Peyer's patch (tissue), 4 donors: ENCODE measurements around the gene OPCML. TPM values are rescaled to one million over a fixed set of nuclear protein-coding genes. Genes with fewer than 3 reads are reported as not detected.

Experiments used
- DNase-seq, 3 donors: peaks; one replicate each; pipeline ENCODE4 v3.0.0-alpha.2; 2017 to 2019
- H3K27ac ChIP-seq, 4 donors: fragments of 200-600 bp; sonication (generic); one replicate each; pipeline ENCODE4 v1.5.1; 2016 to 2019
- H3K27me3 ChIP-seq, 2 donors: fragments of 200-600 bp; sonication (generic); one replicate each; pipeline ENCODE4 v1.5.1; 2019
- H3K36me3 ChIP-seq, 3 donors: fragments of 200-600 bp; sonication (generic); one replicate each; pipeline ENCODE4 v1.5.1; 2016 to 2019
- H3K4me1 ChIP-seq, 4 donors: fragments of 200-600 bp; sonication (generic); one replicate each; pipeline ENCODE4 v1.5.1; 2016 to 2019
- H3K4me3 ChIP-seq, 4 donors: fragments of 200-600 bp; sonication (generic); 1 replicate in 3 of 4; 2 replicates in 1 of 4; pipeline ENCODE4 v1.5.1; 2016 to 2019; ENCODE audit warnings: mild to moderate bottlenecking in 1 of 4
- H3K9me3 ChIP-seq, 4 donors: fragments of 200-600 bp; sonication (generic); one replicate each; pipeline ENCODE4 v1.5.1; 2016 to 2019; ENCODE audit warnings: mild to moderate bottlenecking in 1 of 4
- POLR2A ChIP-seq, 2 donors: fragments of 450-650 bp; IDR thresholded peaks; one replicate each; pipeline ENCODE4 v1.5.1; 2017; ENCODE audit warnings: antibody characterized with exemption in 2 of 2, mild to moderate bottlenecking in 2 of 2, moderate library complexity in 2 of 2
- total RNA-seq, 4 donors: library from RNA; depleted of rRNA; stranded (reverse); fragments of >200 nt; gene quantifications; one replicate each; pipeline ENCODE4 v1.1.0, GENCODE V29; 2016
- TF ChIP-seq, protein P1 (sequence below), 6 experiments: fragments of 450-650 bp in 4 of 6; fragments of 200-600 bp in 2 of 6; sonication (generic) in 1 of 6; IDR thresholded peaks; one replicate each; pipeline ENCODE4 v1.5.1; 2017 to 2019; ENCODE audit warnings: antibody characterized with exemption in 6 of 6, mild to moderate bottlenecking in 3 of 6, moderate library complexity in 1 of 6

Gene OPCML
- total RNA-seq, 4 donors from 2014 or later: not detected

DNA sequence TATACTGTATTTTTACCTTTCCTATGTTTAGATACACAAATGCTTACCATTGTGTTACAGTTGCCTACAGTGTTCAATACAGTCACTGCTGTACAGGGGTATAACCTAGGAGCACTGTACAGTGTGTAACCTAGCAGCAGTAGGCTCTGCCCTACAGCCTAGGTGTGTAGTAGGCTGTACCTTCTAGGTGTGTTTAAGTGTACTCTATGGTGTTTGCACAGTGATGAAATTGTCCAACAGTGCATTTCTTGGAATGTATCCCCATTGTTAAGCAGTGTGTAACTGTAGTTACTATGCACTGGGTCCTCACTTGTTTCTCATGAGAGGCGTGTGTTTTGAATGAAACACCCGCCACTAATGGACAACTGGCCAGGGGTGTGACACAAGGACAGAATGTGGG, 269.0 kb downstream of the OPCML start:
- DNase-seq: no peak

DNA sequence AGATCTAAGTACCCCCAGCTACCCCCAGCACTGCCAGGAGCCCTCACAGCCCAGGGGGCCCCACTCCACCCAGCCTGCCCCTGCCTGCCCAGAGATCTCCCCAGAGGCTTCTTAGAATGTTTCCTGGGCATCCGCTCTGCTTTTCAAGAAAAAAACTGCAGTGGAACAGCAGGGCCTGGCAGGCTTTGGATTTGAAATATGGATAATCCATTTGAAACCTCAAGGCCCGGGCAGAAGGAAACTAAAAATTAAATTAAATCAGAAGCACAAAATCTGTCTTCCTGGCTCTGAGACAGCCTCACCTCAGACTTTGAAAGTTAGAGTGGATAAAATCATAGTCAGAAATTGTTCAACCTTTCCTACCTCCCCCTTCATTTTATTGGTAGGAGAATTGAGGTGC, 273.6 kb downstream of the OPCML start:
- DNase-seq: no peak

More for the DNA sequence above, 269.0 kb downstream of the OPCML start:
- no peaks in the 10 kb centered on the region for H3K9me3 ChIP-seq
- no peak overlapping the region for H3K27ac ChIP-seq
- H3K4me3 ChIP-seq: no peak overlapping the region
- TF ChIP-seq POLR2A (IDR thresholded peaks at IDR 0.05): no peak
- TF ChIP-seq, protein P1, sequence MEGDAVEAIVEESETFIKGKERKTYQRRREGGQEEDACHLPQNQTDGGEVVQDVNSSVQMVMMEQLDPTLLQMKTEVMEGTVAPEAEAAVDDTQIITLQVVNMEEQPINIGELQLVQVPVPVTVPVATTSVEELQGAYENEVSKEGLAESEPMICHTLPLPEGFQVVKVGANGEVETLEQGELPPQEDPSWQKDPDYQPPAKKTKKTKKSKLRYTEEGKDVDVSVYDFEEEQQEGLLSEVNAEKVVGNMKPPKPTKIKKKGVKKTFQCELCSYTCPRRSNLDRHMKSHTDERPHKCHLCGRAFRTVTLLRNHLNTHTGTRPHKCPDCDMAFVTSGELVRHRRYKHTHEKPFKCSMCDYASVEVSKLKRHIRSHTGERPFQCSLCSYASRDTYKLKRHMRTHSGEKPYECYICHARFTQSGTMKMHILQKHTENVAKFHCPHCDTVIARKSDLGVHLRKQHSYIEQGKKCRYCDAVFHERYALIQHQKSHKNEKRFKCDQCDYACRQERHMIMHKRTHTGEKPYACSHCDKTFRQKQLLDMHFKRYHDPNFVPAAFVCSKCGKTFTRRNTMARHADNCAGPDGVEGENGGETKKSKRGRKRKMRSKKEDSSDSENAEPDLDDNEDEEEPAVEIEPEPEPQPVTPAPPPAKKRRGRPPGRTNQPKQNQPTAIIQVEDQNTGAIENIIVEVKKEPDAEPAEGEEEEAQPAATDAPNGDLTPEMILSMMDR (IDR thresholded peaks at IDR 0.05): no peak
- H3K4me1 ChIP-seq: no peaks in the 10 kb centered on the region
- H3K27me3 ChIP-seq: no peaks in the 10 kb centered on the region
- H3K36me3 ChIP-seq: no peaks in the 10 kb centered on the region

DNA sequence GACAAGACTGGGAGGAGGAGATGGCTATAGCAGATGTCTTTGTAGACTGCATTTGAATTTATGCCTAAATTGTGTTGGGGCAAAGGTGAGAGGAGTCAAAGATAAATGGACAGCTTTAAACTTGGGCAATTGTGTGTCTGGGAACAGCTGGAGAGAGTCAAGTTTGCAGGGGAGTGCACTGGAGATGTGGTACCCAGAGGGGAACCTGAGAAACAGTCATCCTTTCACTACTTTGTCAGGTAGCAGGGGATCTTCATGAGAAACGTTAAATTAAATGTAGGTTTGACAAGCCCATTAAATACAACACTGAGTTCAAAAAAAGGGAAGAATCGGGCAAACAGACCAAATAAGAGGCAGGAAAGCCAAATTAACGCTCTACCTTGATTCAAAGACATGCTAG, 277.7 kb downstream of the OPCML start:
- no peak for TF ChIP-seq POLR2A (IDR thresholded peaks at IDR 0.05)
- TF ChIP-seq, protein P1 (IDR thresholded peaks at IDR 0.05): no peak
- DNase-seq: no peak
- no peaks in the 10 kb centered on the region for H3K4me1 ChIP-seq
- H3K36me3 ChIP-seq: no peaks in the 10 kb centered on the region
- no peak overlapping the region for H3K4me3 ChIP-seq
- H3K27me3 ChIP-seq: no peaks in the 10 kb centered on the region
- H3K27ac ChIP-seq: no peak overlapping the region
- H3K9me3 ChIP-seq: no peaks in the 10 kb centered on the region

More for the DNA sequence above, 273.6 kb downstream of the OPCML start:
- Histone ChIP-seq H3K36me3 (no peaks in the 10 kb centered on the region), H3K4me3 (no peak overlapping the region), H3K27ac (no peak overlapping the region), H3K27me3 (no peaks in the 10 kb centered on the region), H3K4me1 (no peaks in the 10 kb centered on the region), H3K9me3 (no peaks in the 10 kb centered on the region)
- TF ChIP-seq POLR2A (IDR thresholded peaks at IDR 0.05): no peak
- TF ChIP-seq, protein P1 (IDR thresholded peaks at IDR 0.05): no peak

DNA sequence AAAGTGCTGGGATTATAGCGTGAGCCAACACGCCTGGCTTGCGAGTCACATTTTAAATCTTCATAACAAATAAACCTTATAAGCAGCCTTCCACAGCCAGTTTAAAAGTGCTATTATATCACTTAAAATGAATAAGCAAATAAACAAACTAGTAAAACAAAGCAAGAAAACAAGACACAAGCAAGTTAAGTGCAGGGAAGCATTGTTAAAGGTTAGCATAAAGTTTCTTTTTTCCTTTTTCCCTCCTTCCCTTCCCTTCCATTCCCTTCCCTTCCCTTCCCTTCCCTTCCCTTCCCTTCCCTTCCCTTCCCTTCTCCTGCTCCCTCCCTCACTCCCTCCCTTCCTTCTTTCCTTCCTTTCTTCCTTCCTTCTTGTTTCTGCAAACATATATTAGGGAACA, 278.7 kb downstream of the OPCML start:
- no peak for DNase-seq
- Histone ChIP-seq H3K4me3 (no peak overlapping the region), H3K27me3 (no peaks in the 10 kb centered on the region), H3K27ac (no peak overlapping the region), H3K9me3 (no peaks in the 10 kb centered on the region), H3K4me1 (no peaks in the 10 kb centered on the region), H3K36me3 (no peaks in the 10 kb centered on the region)
- TF ChIP-seq, protein P1 (IDR thresholded peaks at IDR 0.05): no peak
- no peak for TF ChIP-seq POLR2A (IDR thresholded peaks at IDR 0.05)

DNA sequence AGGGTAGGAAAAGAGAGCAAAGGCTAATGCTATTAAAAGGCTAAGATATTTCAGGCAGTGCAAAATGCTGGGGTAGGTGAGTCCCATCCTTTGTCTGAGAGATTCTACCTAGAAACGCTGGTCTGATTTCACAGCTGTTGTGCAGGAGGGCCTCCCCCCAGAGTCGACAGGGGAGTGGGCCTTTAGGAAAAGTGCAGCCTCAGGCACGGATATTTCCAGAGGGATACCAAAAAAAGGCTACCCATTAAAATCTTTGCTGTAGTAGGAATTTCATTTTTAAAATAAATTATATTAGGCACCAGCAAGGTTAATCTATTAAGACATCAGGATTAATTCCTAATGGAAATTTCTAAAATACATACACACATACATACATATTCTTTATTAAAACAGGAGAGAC, 280.5 kb downstream of the OPCML start:
- DNase-seq: no peak
- Histone ChIP-seq H3K27ac (no peak overlapping the region), H3K36me3 (no peaks in the 10 kb centered on the region), H3K27me3 (no peaks in the 10 kb centered on the region), H3K4me3 (no peak overlapping the region), H3K4me1 (no peaks in the 10 kb centered on the region), H3K9me3 (no peaks in the 10 kb centered on the region)
- TF ChIP-seq POLR2A (IDR thresholded peaks at IDR 0.05): no peak
- TF ChIP-seq, protein P1 (IDR thresholded peaks at IDR 0.05): no peak

DNA sequence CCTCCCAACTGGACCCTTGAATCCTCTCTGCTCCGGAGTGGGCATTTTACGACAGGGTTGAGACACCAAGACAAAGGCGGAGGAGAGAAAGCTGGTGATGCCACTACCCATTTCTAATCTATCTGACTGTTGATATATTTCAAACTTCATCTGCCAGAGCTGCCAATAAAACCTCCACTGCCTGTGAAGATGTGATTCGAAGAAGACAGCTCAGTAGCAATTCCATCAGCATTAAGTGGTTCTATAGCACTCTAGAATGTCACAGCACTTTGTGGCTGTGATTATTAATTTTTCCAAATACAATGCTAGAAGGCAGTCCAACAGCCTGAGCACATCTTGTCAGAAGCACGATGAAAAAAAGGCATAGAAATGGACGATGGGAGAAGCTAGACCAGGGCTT, 282.8 kb downstream of the OPCML start:
- DNase-seq: no peak
- Histone ChIP-seq H3K27me3 (no peaks in the 10 kb centered on the region), H3K4me3 (no peak overlapping the region), H3K4me1 (no peaks in the 10 kb centered on the region), H3K27ac (no peak overlapping the region), H3K36me3 (no peaks in the 10 kb centered on the region), H3K9me3 (no peaks in the 10 kb centered on the region)
- TF ChIP-seq POLR2A (IDR thresholded peaks at IDR 0.05): no peak
